ENCODE measurements around the gene VWA3B. TPM values are rescaled to one million over a fixed set of nuclear protein-coding genes. Genes with fewer than 3 reads are reported as not detected.

The VWA3B gene
- total and polyA plus RNA-seq, 4 donors, result 3.5 to 29.2 (median 11.2) TPM

GRCh38 chr2:98050070-98050469 lies 36.9 kb upstream of the VWA3B start:
- ATAC-seq (ENCODE audit: insufficient read depth, low FRiP score), result no peak

GRCh38 chr2:98058191-98058975 lies 28.6 kb upstream of the VWA3B start:
- TF ChIP-seq, protein P1, sequence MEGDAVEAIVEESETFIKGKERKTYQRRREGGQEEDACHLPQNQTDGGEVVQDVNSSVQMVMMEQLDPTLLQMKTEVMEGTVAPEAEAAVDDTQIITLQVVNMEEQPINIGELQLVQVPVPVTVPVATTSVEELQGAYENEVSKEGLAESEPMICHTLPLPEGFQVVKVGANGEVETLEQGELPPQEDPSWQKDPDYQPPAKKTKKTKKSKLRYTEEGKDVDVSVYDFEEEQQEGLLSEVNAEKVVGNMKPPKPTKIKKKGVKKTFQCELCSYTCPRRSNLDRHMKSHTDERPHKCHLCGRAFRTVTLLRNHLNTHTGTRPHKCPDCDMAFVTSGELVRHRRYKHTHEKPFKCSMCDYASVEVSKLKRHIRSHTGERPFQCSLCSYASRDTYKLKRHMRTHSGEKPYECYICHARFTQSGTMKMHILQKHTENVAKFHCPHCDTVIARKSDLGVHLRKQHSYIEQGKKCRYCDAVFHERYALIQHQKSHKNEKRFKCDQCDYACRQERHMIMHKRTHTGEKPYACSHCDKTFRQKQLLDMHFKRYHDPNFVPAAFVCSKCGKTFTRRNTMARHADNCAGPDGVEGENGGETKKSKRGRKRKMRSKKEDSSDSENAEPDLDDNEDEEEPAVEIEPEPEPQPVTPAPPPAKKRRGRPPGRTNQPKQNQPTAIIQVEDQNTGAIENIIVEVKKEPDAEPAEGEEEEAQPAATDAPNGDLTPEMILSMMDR (IDR thresholded peaks at IDR 0.05; ENCODE audit: control extremely low read depth, extremely low read depth), result no peak
- WGBS, 2 donors, result 91 to 96% methylated on average over 14 of the region's 14 CpGs

More at GRCh38 chr2:98050070-98050469, 36.9 kb upstream of the VWA3B start:
- H3K9ac ChIP-seq (ENCODE audit: insufficient read depth in 1 of 2, low read length in 2 of 2), result no peak overlapping the region
- H3K4me3 ChIP-seq, result no peak overlapping the region
- no peaks in the 10 kb centered on the region for H3K4me1 ChIP-seq (ENCODE audit: control insufficient read depth in 5 of 5, insufficient read depth in 5 of 5, low read length in 5 of 5)
- no peak for DNase-seq
- 93 to 97% methylated on average over 2 of the region's 2 CpGs for WGBS, 2 donors
- H3K36me3 ChIP-seq (ENCODE audit: control insufficient read depth in 4 of 4, insufficient read depth in 4 of 4, low read length in 4 of 4), result no peaks in the 10 kb centered on the region
- TF ChIP-seq, protein P1 (IDR thresholded peaks at IDR 0.05; ENCODE audit: control extremely low read depth, extremely low read depth), result no peak
- no peak overlapping the region for H3K27ac ChIP-seq (ENCODE audit: low read depth in 1 of 2, low read length in 1 of 2)
- H3K27me3 ChIP-seq (ENCODE audit: control insufficient read depth in 3 of 3, insufficient read depth in 3 of 3, low read length in 2 of 3), result no peaks in the 10 kb centered on the region
- peaks cover 0 to 3% (median 1%) of the 10 kb centered on the region in 4 donors for H3K9me3 ChIP-seq (ENCODE audit: control insufficient read depth in 4 of 4, insufficient read depth in 3 of 4, low read length in 3 of 4)

GRCh38 chr2:98060277-98060676 lies 26.7 kb upstream of the VWA3B start:
- 80 to 95% methylated on average over 6 of the region's 6 CpGs for WGBS, 2 donors
- H3K36me3 ChIP-seq (ENCODE audit: control insufficient read depth in 4 of 4, insufficient read depth in 4 of 4, low read length in 4 of 4), result no peaks in the 10 kb centered on the region
- ATAC-seq (ENCODE audit: insufficient read depth, low FRiP score), result no peak
- no peaks in the 10 kb centered on the region for H3K27me3 ChIP-seq (ENCODE audit: control insufficient read depth in 3 of 3, insufficient read depth in 3 of 3, low read length in 2 of 3)
- no peak overlapping the region for H3K4me3 ChIP-seq
- H3K9me3 ChIP-seq (ENCODE audit: control insufficient read depth in 4 of 4, insufficient read depth in 3 of 4, low read length in 3 of 4), result peaks cover 0 to 1% (median 0%) of the 10 kb centered on the region in 4 donors
- H3K9ac ChIP-seq (ENCODE audit: insufficient read depth in 1 of 2, low read length in 2 of 2), result no peak overlapping the region
- H3K27ac ChIP-seq (ENCODE audit: low read depth in 1 of 2, low read length in 1 of 2), result no peak overlapping the region
- TF ChIP-seq, protein P1 (IDR thresholded peaks at IDR 0.05; ENCODE audit: control extremely low read depth, extremely low read depth), result no peak
- no peak for DNase-seq
- no peaks in the 10 kb centered on the region for H3K4me1 ChIP-seq (ENCODE audit: control insufficient read depth in 5 of 5, insufficient read depth in 5 of 5, low read length in 5 of 5)

More at GRCh38 chr2:98058191-98058975, 28.6 kb upstream of the VWA3B start:
- H3K9me3 ChIP-seq (ENCODE audit: control insufficient read depth in 4 of 4, insufficient read depth in 3 of 4, low read length in 3 of 4), result peaks cover 0 to 4% (median 0%) of the 10 kb centered on the region in 4 donors
- H3K4me3 ChIP-seq, result no peak overlapping the region
- H3K9ac ChIP-seq (ENCODE audit: insufficient read depth in 1 of 2, low read length in 2 of 2), result no peak overlapping the region
- H3K27ac ChIP-seq (ENCODE audit: low read depth in 1 of 2, low read length in 1 of 2), result no peak overlapping the region
- H3K36me3 ChIP-seq (ENCODE audit: control insufficient read depth in 4 of 4, insufficient read depth in 4 of 4, low read length in 4 of 4), result no peaks in the 10 kb centered on the region
- H3K27me3 ChIP-seq (ENCODE audit: control insufficient read depth in 3 of 3, insufficient read depth in 3 of 3, low read length in 2 of 3), result no peaks in the 10 kb centered on the region
- no peak for ATAC-seq (ENCODE audit: insufficient read depth, low FRiP score)
- DNase-seq, result peak in 1 of 3 donors; percentile 14
- H3K4me1 ChIP-seq (ENCODE audit: control insufficient read depth in 5 of 5, insufficient read depth in 5 of 5, low read length in 5 of 5), result no peaks in the 10 kb centered on the region
